Muscle layer of duodenum (tissue), 2 donors: Measurements from ENCODE around the gene EPSTI1.

Experiments
- H3K27ac ChIP-seq: one replicate; pipeline ENCODE4 v1.7.0; 2013; ENCODE audit warnings: mild to moderate bottlenecking, low read length
- H3K27me3 ChIP-seq: one replicate; pipeline ENCODE4 v1.7.0; 2013; ENCODE audit warnings: low read depth, mild to moderate bottlenecking, control low read depth, low read length
- H3K36me3 ChIP-seq, 2 donors: one replicate each; pipeline ENCODE4 v1.7.0; 2013; ENCODE audit warnings: low read length in 2 of 2, control low read depth in 1 of 2, mild to moderate bottlenecking in 1 of 2; ENCODE audit not compliant: insufficient read depth in 2 of 2, control insufficient read depth in 1 of 2
- H3K4me1 ChIP-seq, 2 donors: one replicate each; pipeline ENCODE4 v1.7.0; 2013; ENCODE audit warnings: low read length in 2 of 2, mild to moderate bottlenecking in 2 of 2, control low read depth in 1 of 2, moderate library complexity in 1 of 2; ENCODE audit not compliant: insufficient read depth in 2 of 2, control insufficient read depth in 1 of 2
- H3K4me3 ChIP-seq, 2 donors: one replicate each; pipeline ENCODE4 v1.7.0; 2013; ENCODE audit warnings: low read length in 2 of 2, low read depth in 1 of 2, mild to moderate bottlenecking in 1 of 2
- H3K9me3 ChIP-seq, 2 donors: one replicate each; pipeline ENCODE4 v1.7.0; 2013; ENCODE audit warnings: low read length in 2 of 2, control low read depth in 1 of 2, mild to moderate bottlenecking in 1 of 2; ENCODE audit not compliant: control insufficient read depth in 1 of 2
- donor health status: healthy.

Gene EPSTI1

DNA sequence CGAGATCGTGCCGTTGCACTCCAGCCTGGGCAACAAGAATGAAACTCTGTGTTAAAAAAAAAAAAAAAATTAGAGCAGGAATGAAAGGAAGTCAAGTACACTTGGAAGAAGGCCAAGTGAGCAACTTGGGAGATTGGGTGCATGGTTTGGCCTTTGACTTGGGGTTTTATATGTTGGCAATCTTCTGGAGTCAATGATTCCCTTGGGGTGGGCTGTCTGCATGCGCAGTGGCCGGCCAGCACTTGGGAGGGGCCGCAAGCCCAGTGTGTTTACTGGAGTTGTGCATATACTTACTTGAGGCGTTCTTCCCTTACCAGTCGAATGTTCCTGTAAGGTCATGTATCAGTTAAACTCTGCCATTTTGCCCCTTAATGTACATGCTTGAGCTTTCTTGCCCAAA lies 106.7 kb downstream of the EPSTI1 start:
- Histone ChIP-seq H3K4me1 (peaks cover 4 to 14% of the 10 kb centered on the region in 2 donors), H3K27me3 (no peaks in the 10 kb centered on the region), H3K9me3 (no peaks in the 10 kb centered on the region), H3K36me3 (no peaks in the 10 kb centered on the region), H3K27ac (no peak overlapping the region), H3K4me3 (no peak overlapping the region)

DNA sequence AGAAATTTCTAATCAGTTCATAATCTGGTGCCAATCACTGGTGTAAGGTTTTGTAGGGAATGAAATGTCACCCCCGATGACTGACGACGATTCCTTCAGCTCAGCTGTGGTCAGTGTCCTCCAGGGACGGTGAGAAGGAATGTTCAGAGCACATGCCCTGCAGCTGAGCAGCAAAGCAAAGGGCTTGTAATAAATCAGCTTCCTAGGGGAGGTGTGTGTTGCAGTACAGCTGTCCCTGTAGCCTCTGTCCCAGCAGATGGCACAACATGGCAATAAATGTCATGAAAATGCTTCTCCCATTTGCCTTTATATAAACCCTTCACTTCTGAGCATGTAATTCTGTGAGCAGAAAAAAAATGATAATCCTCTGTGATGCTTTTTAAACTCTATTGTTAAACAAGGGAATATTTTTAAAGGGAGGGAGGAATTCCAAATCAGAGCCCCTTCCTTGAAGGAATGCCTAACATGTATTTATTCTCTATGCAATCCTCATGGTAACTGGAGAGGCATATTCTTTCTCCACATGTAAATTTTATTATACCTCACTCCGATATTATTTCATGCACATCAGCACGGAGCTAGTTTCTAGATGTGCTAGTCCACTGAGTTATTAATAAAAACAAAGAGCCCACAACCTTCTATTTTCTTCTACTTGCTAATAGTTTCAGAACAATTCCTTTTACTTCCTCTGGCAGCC lies 108.1 kb downstream of the EPSTI1 start:
- Histone ChIP-seq H3K9me3 (no peaks in the 10 kb centered on the region), H3K27me3 (no peaks in the 10 kb centered on the region), H3K4me1 (peaks cover 4 to 18% of the 10 kb centered on the region in 2 donors), H3K36me3 (no peaks in the 10 kb centered on the region), H3K4me3 (peak overlapping the region in 1 of 2 donors; percentile 12), H3K27ac (no peak overlapping the region)

DNA sequence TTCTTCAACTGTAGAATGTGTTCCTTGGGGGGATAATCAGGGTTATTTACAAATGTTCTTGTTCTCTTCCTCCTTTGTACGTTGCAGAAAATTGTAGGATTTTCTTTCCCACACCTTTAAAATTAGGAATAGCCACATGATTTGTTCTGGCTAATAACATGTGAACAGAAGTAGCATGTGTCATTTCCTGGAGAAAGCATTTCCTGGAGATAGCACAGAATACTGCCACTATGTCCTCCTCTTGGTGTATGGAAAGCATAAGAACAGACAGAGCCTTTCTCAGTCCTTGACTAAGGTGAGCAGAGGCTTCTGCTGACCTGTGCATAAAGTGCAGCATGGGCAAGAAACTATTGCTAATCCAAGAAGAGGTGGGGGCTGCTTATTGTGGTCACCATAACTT lies 108.9 kb downstream of the EPSTI1 start:
- H3K4me3 ChIP-seq: no peak overlapping the region
- no peak overlapping the region for H3K27ac ChIP-seq
- no peaks in the 10 kb centered on the region for H3K9me3 ChIP-seq
- H3K27me3 ChIP-seq: no peaks in the 10 kb centered on the region
- peaks cover 4 to 18% of the 10 kb centered on the region in 2 donors for H3K4me1 ChIP-seq
- no peaks in the 10 kb centered on the region for H3K36me3 ChIP-seq

DNA sequence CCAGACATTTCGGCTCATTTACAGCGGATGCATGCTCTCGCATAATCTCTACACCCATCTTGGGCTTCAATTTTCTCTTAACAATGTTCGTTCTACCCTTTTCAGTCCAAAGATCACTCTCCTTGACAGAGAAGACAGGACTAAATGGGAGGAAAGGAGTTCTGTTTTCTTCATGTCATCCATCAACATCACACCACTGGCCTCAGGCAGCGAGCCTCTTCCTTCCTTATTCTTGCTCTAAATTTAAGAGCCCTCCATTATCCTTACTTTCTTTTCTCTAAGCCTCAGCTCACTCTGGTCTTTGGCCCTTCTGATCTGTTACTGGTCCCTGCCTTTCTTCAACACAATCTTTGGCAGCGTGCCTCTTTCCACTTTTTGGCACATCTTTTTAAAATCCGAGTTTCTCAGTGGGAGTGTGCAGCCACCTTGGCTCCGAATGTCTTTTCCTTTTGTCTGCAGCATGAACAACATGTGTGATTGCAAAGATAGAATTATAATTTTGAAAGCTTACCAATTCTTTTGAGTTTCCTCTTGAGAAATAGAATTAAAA lies 111.9 kb downstream of the EPSTI1 start:
- H3K4me3 ChIP-seq: peak overlapping the region; percentile 34 to 43
- no peaks in the 10 kb centered on the region for H3K36me3 ChIP-seq
- H3K27ac ChIP-seq: no peak overlapping the region

DNA sequence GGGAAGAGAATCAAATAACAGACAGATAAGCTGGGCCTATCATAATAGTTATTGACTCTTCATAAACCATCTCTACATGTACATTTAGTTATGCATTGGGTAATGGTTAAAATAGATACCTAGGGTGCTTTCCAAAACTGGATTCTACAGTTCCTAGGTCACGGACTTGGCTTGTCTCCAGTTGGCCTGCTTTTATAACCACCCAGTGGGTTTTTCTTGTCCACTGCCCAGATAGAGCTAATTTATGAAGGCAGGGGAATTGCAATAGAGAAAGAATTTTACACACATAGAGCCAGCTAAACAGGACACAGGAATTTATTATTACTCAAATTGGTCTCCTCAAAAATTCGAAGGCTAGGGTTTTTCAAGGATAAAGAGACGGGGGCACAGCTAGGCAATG lies 113.3 kb downstream of the EPSTI1 start:
- H3K27me3 ChIP-seq: no peaks in the 10 kb centered on the region
- H3K27ac ChIP-seq: no peak overlapping the region
- no peak overlapping the region for H3K4me3 ChIP-seq
- no peaks in the 10 kb centered on the region for H3K36me3 ChIP-seq
- no peaks in the 10 kb centered on the region for H3K9me3 ChIP-seq
- H3K4me1 ChIP-seq: peaks cover 2 to 8% of the 10 kb centered on the region in 2 donors

More for the DNA sequence above, 111.9 kb downstream of the EPSTI1 start:
- Histone ChIP-seq H3K27me3 (no peaks in the 10 kb centered on the region), H3K9me3 (no peaks in the 10 kb centered on the region), H3K4me1 (peaks cover 4 to 15% of the 10 kb centered on the region in 2 donors)

DNA sequence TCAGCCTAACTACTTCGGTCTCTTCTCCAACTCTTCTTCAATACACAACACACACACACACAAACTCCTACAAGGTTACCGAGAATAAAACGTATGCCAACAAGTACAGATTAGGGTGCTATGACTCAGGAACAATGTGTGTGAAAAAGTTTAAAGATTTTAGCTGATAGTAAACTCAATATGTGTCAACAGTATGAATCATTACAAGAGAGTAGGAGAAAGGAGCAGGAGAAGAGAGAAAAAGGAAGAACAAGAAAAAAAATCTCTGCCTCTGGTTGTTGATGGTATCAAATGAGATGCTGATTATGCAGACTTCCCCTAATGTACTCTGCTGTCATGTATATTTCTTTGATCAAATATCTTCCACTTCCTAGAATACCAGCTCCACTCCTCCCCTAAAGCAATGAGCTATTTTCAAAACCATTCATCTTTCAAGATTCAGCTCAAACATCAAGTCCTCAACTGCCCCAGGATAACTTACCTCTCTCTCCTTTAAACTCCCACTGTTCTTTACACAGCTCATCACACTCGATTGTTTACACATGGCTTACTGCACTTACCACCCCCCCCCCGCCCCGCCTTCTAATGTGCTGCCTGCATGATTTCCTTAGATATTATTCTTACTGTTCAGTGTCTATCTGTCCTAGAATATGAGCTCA lies 115.0 kb downstream of the EPSTI1 start:
- Histone ChIP-seq H3K36me3 (no peaks in the 10 kb centered on the region), H3K4me3 (no peak overlapping the region), H3K9me3 (no peaks in the 10 kb centered on the region), H3K4me1 (peaks cover 0 to 5% of the 10 kb centered on the region in 2 donors), H3K27ac (no peak overlapping the region), H3K27me3 (no peaks in the 10 kb centered on the region)

DNA sequence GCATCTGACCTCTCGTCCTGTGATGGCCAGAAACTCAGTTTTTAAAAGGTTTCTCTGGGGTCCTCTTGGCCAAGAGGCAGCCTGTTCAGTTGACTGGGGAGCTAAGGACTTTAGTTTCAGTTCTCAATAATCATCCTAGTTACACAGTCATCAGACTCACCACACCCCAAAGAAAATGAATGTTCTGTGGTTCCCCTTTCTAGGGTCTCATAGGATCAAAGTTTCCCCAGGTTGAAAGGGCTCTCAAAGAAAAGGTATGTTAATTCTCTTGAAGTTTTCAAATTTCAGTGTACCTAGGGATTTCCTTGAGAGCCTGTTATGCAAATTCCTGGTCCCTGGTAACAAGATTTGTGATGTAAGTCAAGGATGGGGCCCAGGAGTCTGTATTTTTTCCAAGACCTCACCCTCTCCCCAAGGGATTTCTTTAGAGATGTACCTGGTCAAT lies 115.7 kb downstream of the EPSTI1 start:
- H3K4me3 ChIP-seq: no peak overlapping the region

DNA sequence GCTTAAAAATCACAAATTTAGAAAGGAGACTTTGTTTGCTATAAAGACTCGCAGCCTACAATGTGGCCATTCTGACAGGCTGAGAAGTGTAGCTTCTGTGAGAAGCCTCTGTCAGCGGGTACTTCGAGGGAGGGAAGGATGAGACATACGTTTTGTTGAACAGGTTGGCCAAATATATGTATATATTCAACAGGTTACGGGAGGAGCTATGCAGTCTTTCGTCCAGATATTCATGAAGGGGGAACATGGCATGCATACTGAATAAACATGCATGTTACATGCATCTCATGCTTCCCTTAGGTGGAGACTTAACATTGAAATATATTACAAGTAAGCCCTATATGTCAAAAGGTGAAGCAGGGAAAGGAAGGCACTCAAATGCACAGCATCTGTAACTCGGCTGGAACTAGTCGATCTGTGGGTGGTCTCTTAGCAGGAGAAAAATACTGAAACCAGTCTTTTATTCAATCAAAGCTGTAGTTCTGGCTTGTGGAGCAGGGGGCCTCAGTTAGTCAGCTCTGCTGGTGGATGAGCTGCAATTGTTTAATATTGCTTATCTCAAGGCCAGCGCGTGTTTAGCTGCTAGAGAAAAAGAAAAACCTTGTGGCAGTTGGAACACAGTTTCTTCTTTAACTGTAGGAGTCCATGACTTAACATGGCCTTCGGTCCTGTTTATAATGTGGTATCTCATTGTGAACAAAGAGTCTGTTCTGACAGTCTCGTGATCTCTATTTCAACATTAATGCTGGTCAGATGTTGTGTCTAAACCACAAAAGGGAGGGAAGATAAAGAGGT lies 116.4 kb downstream of the EPSTI1 start:
- Histone ChIP-seq H3K4me3 (no peak overlapping the region), H3K4me1 (peaks cover 0 to 5% of the 10 kb centered on the region in 2 donors), H3K36me3 (no peaks in the 10 kb centered on the region), H3K9me3 (no peaks in the 10 kb centered on the region), H3K27ac (no peak overlapping the region), H3K27me3 (no peaks in the 10 kb centered on the region)

More for the DNA sequence above, 115.7 kb downstream of the EPSTI1 start:
- Histone ChIP-seq H3K27ac (no peak overlapping the region), H3K36me3 (no peaks in the 10 kb centered on the region), H3K9me3 (no peaks in the 10 kb centered on the region), H3K27me3 (no peaks in the 10 kb centered on the region), H3K4me1 (peaks cover 0 to 5% of the 10 kb centered on the region in 2 donors)

DNA sequence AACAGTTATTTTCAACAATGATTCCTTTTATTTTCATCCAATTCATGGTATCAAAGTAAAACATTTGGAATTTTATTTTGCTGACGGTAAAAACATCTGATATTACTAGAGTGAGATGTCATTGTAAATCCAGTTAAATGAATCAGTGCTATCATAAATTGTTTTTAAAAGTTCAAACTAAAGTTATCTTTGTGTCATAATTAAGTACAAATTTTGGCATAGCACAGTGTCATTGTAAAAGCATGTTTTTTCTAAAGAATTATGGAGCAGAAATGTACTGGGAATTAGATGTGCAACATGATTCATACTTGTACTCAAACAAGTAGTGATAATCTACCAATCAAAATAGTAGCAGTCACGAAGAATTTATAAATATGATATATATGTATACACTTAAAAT lies 117.8 kb downstream of the EPSTI1 start:
- no peak overlapping the region for H3K4me3 ChIP-seq
- no peaks in the 10 kb centered on the region for H3K4me1 ChIP-seq
- H3K27me3 ChIP-seq: no peaks in the 10 kb centered on the region
- H3K27ac ChIP-seq: no peak overlapping the region
- H3K36me3 ChIP-seq: no peaks in the 10 kb centered on the region
- H3K9me3 ChIP-seq: no peaks in the 10 kb centered on the region

DNA sequence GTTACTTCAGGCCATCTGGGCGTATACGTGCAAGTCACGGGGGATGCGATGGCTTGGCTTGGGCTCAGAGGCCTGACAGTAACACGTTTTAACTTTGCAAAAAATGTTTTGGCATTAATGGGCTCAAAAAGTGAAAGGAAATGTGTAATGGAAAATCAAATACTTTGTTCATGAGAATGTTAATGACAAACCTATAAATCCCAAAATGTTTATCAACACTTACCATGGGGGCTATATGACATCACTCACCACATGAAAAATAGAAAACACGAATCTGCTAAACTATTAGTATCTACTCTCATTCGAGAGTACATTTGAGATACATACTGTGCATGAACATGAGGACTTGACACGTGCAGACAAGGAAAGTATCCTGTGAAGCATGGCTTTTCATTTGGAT lies 119.0 kb downstream of the EPSTI1 start:
- H3K27ac ChIP-seq: no peak overlapping the region
- no peaks in the 10 kb centered on the region for H3K36me3 ChIP-seq
- H3K4me3 ChIP-seq: no peak overlapping the region
- H3K4me1 ChIP-seq: no peaks in the 10 kb centered on the region
- no peaks in the 10 kb centered on the region for H3K9me3 ChIP-seq
- no peaks in the 10 kb centered on the region for H3K27me3 ChIP-seq

DNA sequence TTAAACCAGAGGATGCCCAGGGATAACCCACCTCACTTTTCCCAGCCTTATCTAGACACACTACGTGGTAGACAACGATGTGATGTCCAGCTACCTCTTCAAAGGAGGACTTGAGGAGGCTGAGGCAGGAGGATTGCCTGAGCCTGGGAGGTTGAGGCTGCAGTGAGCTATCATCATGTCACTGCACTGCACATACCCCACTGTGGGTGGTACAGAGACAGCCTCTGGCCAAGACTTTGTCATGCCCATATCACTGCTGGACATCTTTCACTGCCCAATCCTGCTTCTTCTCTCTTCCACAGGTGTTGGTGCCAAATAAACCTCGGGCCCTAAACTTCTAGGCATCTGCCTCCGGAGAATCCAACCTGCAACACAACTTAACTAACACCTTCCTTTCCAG lies 124.8 kb downstream of the EPSTI1 start:
- H3K4me3 ChIP-seq: no peak overlapping the region
- H3K36me3 ChIP-seq: no peaks in the 10 kb centered on the region
- H3K27me3 ChIP-seq: no peaks in the 10 kb centered on the region
- no peaks in the 10 kb centered on the region for H3K4me1 ChIP-seq
- H3K9me3 ChIP-seq: no peaks in the 10 kb centered on the region
- no peak overlapping the region for H3K27ac ChIP-seq
